Sigmoid colon (tissue), 7 donors: ENCODE results near the gene SDR39U1. TPM values are rescaled to one million over a fixed set of nuclear protein-coding genes. Genes with fewer than 3 reads are reported as not detected.
"Not testable (repeated sequence)": the region's sequence is repeated elsewhere in the genome, so short reads cannot be mapped to it uniquely, and the experiment has no call there.

Source experiments
- DNase-seq: peaks from one replicate; pipeline ENCODE4 v3.0.0-alpha.2; 2019
- H3K27ac ChIP-seq, 4 donors: fragments of 200-600 bp; sonication (generic); one replicate each; pipeline ENCODE4 v1.5.1; 2016 to 2019; ENCODE audit warnings: mild to moderate bottlenecking in 1 of 4
- H3K27me3 ChIP-seq, 3 donors: fragments of 200-600 bp; sonication (generic); one replicate each; pipeline ENCODE4 v1.5.1; 2019; ENCODE audit warnings: mild to moderate bottlenecking in 1 of 3
- H3K36me3 ChIP-seq, 4 donors: fragments of 200-600 bp; sonication (generic); one replicate each; pipeline ENCODE4 v1.5.1; 2016 to 2019
- H3K4me1 ChIP-seq, 4 donors: fragments of 200-600 bp; sonication (generic); one replicate each; pipeline ENCODE4 v1.5.1; 2017 to 2019
- H3K4me3 ChIP-seq, 4 donors: fragments of 200-600 bp; sonication (generic); one replicate each; pipeline ENCODE4 v1.5.1; 2017 to 2019; ENCODE audit warnings: mild to moderate bottlenecking in 2 of 4, moderate library complexity in 1 of 4
- H3K9me3 ChIP-seq, 4 donors: fragments of 200-600 bp in 3 of 4; sonication (generic) in 3 of 4; one replicate each; pipeline versions ENCODE4 v1.5.1 to v1.6.1; 2013 to 2019
- CTCF ChIP-seq, 4 experiments: fragments of 450-650 bp in 3 of 4; fragments of 200-600 bp in 1 of 4; IDR thresholded peaks; one replicate each; pipeline ENCODE4 v1.5.1; 2016 to 2019; ENCODE audit warnings: antibody characterized with exemption in 4 of 4, mild to moderate bottlenecking in 3 of 4, moderate library complexity in 2 of 4
- EP300 ChIP-seq, 4 donors: sonication (generic); formaldehyde crosslinking; IDR thresholded peaks; one replicate each; pipeline ENCODE4 v1.6.1; 2017; ENCODE audit warnings: antibody characterized with exemption in 4 of 4
- POLR2A ChIP-seq, 2 donors: fragments of 450-650 bp; IDR thresholded peaks; one replicate each; pipeline ENCODE4 v1.6.1; 2016; ENCODE audit warnings: antibody characterized with exemption in 2 of 2, mild to moderate bottlenecking in 2 of 2, moderate library complexity in 2 of 2
- POLR2AphosphoS5 ChIP-seq, 4 donors: sonication (generic); formaldehyde crosslinking; IDR thresholded peaks; one replicate each; pipeline ENCODE4 v1.6.1; 2017; ENCODE audit warnings: antibody characterized with exemption in 4 of 4
- WGBS, 2 donors: extraction: QIAGEN DNeasy Blood & Tissue Kit; methylation state at CpG; one replicate each; pipeline ENCODE4 v1.1.7; 2013; 5-methylcytosine and 5-hydroxymethylcytosine counted together
- intact Hi-C: fragments of 100-400 bp; cut with DNase I; formaldehyde crosslinking; loops from one replicate; pipeline ENCODE4 v1.15.1; 2023
- polyA plus RNA-seq, 3 donors: library from polyadenylated mRNA; stranded (reverse); fragments of 200-250 nt; gene quantifications; one replicate each; pipeline ENCODE4 v1.2.3, GENCODE V29; 2013
- total RNA-seq, 4 donors: library from RNA; depleted of rRNA; stranded (reverse); fragments of >200 nt; gene quantifications; one replicate each; pipeline ENCODE4 v1.1.0, GENCODE V29; 2016
- donor health status: healthy with polysubstance abuse.
- donor health status: Bipolar disorder and iron deficiency.
- donor health status: healthy.

SDR39U1 gene
- total and polyA plus RNA-seq, 7 donors: 30.3 to 57.3 (median 35.4) TPM

- no peak for TF ChIP-seq EP300 (IDR thresholded peaks at IDR 0.05)
- no peak for TF ChIP-seq POLR2AphosphoS5 (IDR thresholded peaks at IDR 0.05)
- TF ChIP-seq CTCF (IDR thresholded peaks at IDR 0.05): no peak
- TF ChIP-seq POLR2A (IDR thresholded peaks at IDR 0.05): no peak
- H3K27me3 ChIP-seq: no peaks in the 10 kb centered on the region
- H3K4me3 ChIP-seq: no peak overlapping the region
- H3K4me1 ChIP-seq: no peaks in the 10 kb centered on the region
- no peak for DNase-seq
- H3K36me3 ChIP-seq: no peaks in the 10 kb centered on the region
- intact Hi-C loops: no loop called here
- no peak overlapping the region for H3K27ac ChIP-seq
- WGBS, 2 donors: 60 to 90% methylated on average over 4 of the region's 4 CpGs
- H3K9me3 ChIP-seq: no peaks in the 10 kb centered on the region
Observed at GRCh38 chr14:24475261-24475660, 32.7 kb upstream of the SDR39U1 start.

- H3K4me1 ChIP-seq: no peaks in the 10 kb centered on the region
- no peaks in the 10 kb centered on the region for H3K9me3 ChIP-seq
- H3K27me3 ChIP-seq: no peaks in the 10 kb centered on the region
- no peak overlapping the region for H3K27ac ChIP-seq
- no peak overlapping the region for H3K4me3 ChIP-seq
- no peak for DNase-seq
- H3K36me3 ChIP-seq: no peaks in the 10 kb centered on the region
- TF ChIP-seq CTCF (IDR thresholded peaks at IDR 0.05): no peak
- TF ChIP-seq POLR2AphosphoS5 (IDR thresholded peaks at IDR 0.05): no peak
- no peak for TF ChIP-seq EP300 (IDR thresholded peaks at IDR 0.05)
- TF ChIP-seq POLR2A (IDR thresholded peaks at IDR 0.05): no peak
- 70 to 74% methylated on average over 12 of the region's 12 CpGs for WGBS, 2 donors
- intact Hi-C loops: no loop called here
Observed at GRCh38 chr14:24473211-24473610, 30.6 kb upstream of the SDR39U1 start.

- H3K36me3 ChIP-seq, H3K27ac ChIP-seq, H3K9me3 ChIP-seq, H3K4me1 ChIP-seq, H3K27me3 ChIP-seq, intact Hi-C loops, DNase-seq, H3K4me3 ChIP-seq: not testable (repeated sequence)
- 93 to 96% methylated on average over 2 of the region's 2 CpGs for WGBS, 2 donors
Observed at GRCh38 chr14:24470450-24470849, 27.9 kb upstream of the SDR39U1 start.

- H3K9me3 ChIP-seq: no peaks in the 10 kb centered on the region
- TF ChIP-seq CTCF (IDR thresholded peaks at IDR 0.05) (no peak), POLR2A (IDR thresholded peaks at IDR 0.05) (no peak)
- intact Hi-C loops: no loop called here
- DNase-seq: no peak
- H3K4me1 ChIP-seq: no peaks in the 10 kb centered on the region
- H3K27ac ChIP-seq: no peak overlapping the region
- no peak overlapping the region for H3K4me3 ChIP-seq
- H3K36me3 ChIP-seq: no peaks in the 10 kb centered on the region
- H3K27me3 ChIP-seq: no peaks in the 10 kb centered on the region
- WGBS, 2 donors: 85 to 93% methylated on average over 3 of the region's 3 CpGs
Observed at GRCh38 chr14:24465805-24466204, 23.2 kb upstream of the SDR39U1 start.

GRCh38 chr14:24465368-24465767 is 22.8 kb upstream of the SDR39U1 start:
- intact Hi-C loops: no loop called here

More at GRCh38 chr14:24465368-24465767, 22.8 kb upstream of the SDR39U1 start:
- no peaks in the 10 kb centered on the region for H3K27me3 ChIP-seq
- H3K27ac ChIP-seq: no peak overlapping the region
- H3K36me3 ChIP-seq: no peaks in the 10 kb centered on the region
- no peaks in the 10 kb centered on the region for H3K9me3 ChIP-seq
- no peak for DNase-seq
- no peak for TF ChIP-seq POLR2AphosphoS5 (IDR thresholded peaks at IDR 0.05)
- no peak for TF ChIP-seq CTCF (IDR thresholded peaks at IDR 0.05)
- TF ChIP-seq POLR2A (IDR thresholded peaks at IDR 0.05): no peak
- TF ChIP-seq EP300 (IDR thresholded peaks at IDR 0.05): no peak
- H3K4me3 ChIP-seq: no peak overlapping the region
- no peaks in the 10 kb centered on the region for H3K4me1 ChIP-seq
- 90 to 97% methylated on average over 3 of the region's 3 CpGs for WGBS, 2 donors
